OCI-LY3 (cell line): ENCODE results near the gene ESRRG.

Experiments used
- H2AFZ ChIP-seq: fragments of 200-600, 300-600 bp; shearing (Covaris generic); 2 replicates; pipeline ENCODE4 v1.6.0; 2014; ENCODE audit warnings: antibody characterized with exemption, low read depth, low read length
- H3K27ac ChIP-seq: fragments of 200-600, 300-600 bp; sonication (generic); 2 replicates; pipeline ENCODE4 v1.5.1; 2014; ENCODE audit warnings: mild to moderate bottlenecking, low read length, moderate library complexity, mixed read lengths
- H3K27me3 ChIP-seq: fragments of 200-600, 300-600 bp; sonication (generic); 2 replicates; pipeline ENCODE4 v1.6.1; 2014; ENCODE audit warnings: low read depth, low read length, mixed read lengths
- H3K36me3 ChIP-seq: fragments of 200-600, 300-600 bp; sonication (generic); replicated peaks from 2 replicates; pipeline ENCODE3; 2014; ENCODE audit warnings: low read depth, low read length, mixed read lengths
- H3K4me1 ChIP-seq: fragments of 300-600, 200-600 bp; sonication (generic); 2 replicates; pipeline ENCODE4 v1.6.1; 2014; ENCODE audit warnings: low read length, mixed read lengths
- H3K4me2 ChIP-seq: fragments of 200-600, 300-600 bp; sonication (generic); 2 replicates; pipeline ENCODE4 v1.6.1; 2014; ENCODE audit warnings: low read length, mixed read lengths
- H3K4me3 ChIP-seq: fragments of 300-600, 200-600 bp; sonication (generic); 2 replicates; pipeline ENCODE4 v1.5.1; 2014; ENCODE audit warnings: antibody characterized with exemption, mild to moderate bottlenecking, low read length, moderate library complexity
- H3K79me2 ChIP-seq: fragments of 300-600, 200-600 bp; shearing (Covaris generic); 2 replicates; pipeline ENCODE4 v1.6.1; 2014; ENCODE audit warnings: mild to moderate bottlenecking, low read length, mixed read lengths
- H3K9ac ChIP-seq: fragments of 300-600, 200-600 bp; shearing (Covaris generic); 2 replicates; pipeline ENCODE4 v1.6.0; 2014; ENCODE audit warnings: mild to moderate bottlenecking, low read length, moderate library complexity
- H3K9me3 ChIP-seq: fragments of 200-600, 300-600 bp; shearing (Covaris generic); 2 replicates; pipeline ENCODE4 v1.6.1; 2014; ENCODE audit warnings: low read length, mixed read lengths; ENCODE audit not compliant: insufficient read depth
- H4K20me1 ChIP-seq: fragments of 200-600, 300-600 bp; sonication (generic); 2 replicates; pipeline ENCODE4 v1.6.1; 2016; ENCODE audit warnings: low read length, mixed read lengths; ENCODE audit not compliant: insufficient read depth
- EZH2phosphoT487 ChIP-seq: fragments of 200-600 bp; shearing (Covaris generic); IDR thresholded peaks from 2 replicates; pipeline ENCODE4 v1.6.1; 2018; ENCODE audit warnings: antibody characterized with exemption, mixed run types, low read depth
- TF ChIP-seq, protein P1 (sequence below): fragments of 200-600, 300-600 bp; sonication (generic); IDR thresholded peaks from 2 replicates; pipeline ENCODE4 v1.5.1; 2014; ENCODE audit warnings: antibody characterized with exemption, low read length, low read depth

The ESRRG gene

GRCh38 chr1:216749232-216749631 is 26.0 kb upstream of the ESRRG start:
- Histone ChIP-seq H3K27me3 (no peaks in the 10 kb centered on the region; the same call in 1 of the 2 replicates), H3K79me2 (no peaks in the 10 kb centered on the region), H2AFZ (no peak overlapping the region), H3K4me1 (no peaks in the 10 kb centered on the region), H3K4me2 (no peak overlapping the region), H3K36me3 (no peaks in the 10 kb centered on the region), H3K9me3 (no peaks in the 10 kb centered on the region), H4K20me1 (no peaks in the 10 kb centered on the region), H3K9ac (no peak overlapping the region), H3K27ac (no peak overlapping the region), H3K4me3 (no peak overlapping the region)
- TF ChIP-seq EZH2phosphoT487: no peak
- TF ChIP-seq, protein P1, sequence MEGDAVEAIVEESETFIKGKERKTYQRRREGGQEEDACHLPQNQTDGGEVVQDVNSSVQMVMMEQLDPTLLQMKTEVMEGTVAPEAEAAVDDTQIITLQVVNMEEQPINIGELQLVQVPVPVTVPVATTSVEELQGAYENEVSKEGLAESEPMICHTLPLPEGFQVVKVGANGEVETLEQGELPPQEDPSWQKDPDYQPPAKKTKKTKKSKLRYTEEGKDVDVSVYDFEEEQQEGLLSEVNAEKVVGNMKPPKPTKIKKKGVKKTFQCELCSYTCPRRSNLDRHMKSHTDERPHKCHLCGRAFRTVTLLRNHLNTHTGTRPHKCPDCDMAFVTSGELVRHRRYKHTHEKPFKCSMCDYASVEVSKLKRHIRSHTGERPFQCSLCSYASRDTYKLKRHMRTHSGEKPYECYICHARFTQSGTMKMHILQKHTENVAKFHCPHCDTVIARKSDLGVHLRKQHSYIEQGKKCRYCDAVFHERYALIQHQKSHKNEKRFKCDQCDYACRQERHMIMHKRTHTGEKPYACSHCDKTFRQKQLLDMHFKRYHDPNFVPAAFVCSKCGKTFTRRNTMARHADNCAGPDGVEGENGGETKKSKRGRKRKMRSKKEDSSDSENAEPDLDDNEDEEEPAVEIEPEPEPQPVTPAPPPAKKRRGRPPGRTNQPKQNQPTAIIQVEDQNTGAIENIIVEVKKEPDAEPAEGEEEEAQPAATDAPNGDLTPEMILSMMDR: no peak

- Histone ChIP-seq H3K36me3 (no peaks in the 10 kb centered on the region), H3K4me3 (no peak overlapping the region), H4K20me1 (no peaks in the 10 kb centered on the region), H3K27me3 (peaks cover 3% of the 10 kb centered on the region), H3K4me2 (no peak overlapping the region), H2AFZ (no peak overlapping the region), H3K27ac (no peak overlapping the region), H3K9ac (no peak overlapping the region), H3K4me1 (no peaks in the 10 kb centered on the region), H3K79me2 (no peaks in the 10 kb centered on the region), H3K9me3 (no peaks in the 10 kb centered on the region)
- no peak for TF ChIP-seq EZH2phosphoT487
- TF ChIP-seq, protein P1: peak; percentile 62
These were observed 19.4 kb upstream of the ESRRG start for GRCh38 chr1:216742625-216743024.

GRCh38 chr1:216740331-216740730 is 17.1 kb upstream of the ESRRG start:
- H3K4me1 ChIP-seq: no peaks in the 10 kb centered on the region
- no peak overlapping the region for H3K27ac ChIP-seq
- H3K9ac ChIP-seq: no peak overlapping the region
- no peak overlapping the region for H3K4me2 ChIP-seq
- H2AFZ ChIP-seq: no peak overlapping the region
- TF ChIP-seq, protein P1: no peak
- TF ChIP-seq EZH2phosphoT487: no peak
- H3K27me3 ChIP-seq: peaks cover 3% of the 10 kb centered on the region; the same call in 1 of the 2 replicates
- H3K9me3 ChIP-seq: no peaks in the 10 kb centered on the region
- H4K20me1 ChIP-seq: no peaks in the 10 kb centered on the region
- H3K4me3 ChIP-seq: no peak overlapping the region
- no peaks in the 10 kb centered on the region for H3K36me3 ChIP-seq
- no peaks in the 10 kb centered on the region for H3K79me2 ChIP-seq

- no peak for TF ChIP-seq EZH2phosphoT487
- TF ChIP-seq, protein P1: no peak
- H3K27me3 ChIP-seq: peaks cover 3% of the 10 kb centered on the region; the same call in 1 of the 2 replicates
- H3K36me3 ChIP-seq: no peaks in the 10 kb centered on the region
- no peaks in the 10 kb centered on the region for H4K20me1 ChIP-seq
- H3K4me1 ChIP-seq: no peaks in the 10 kb centered on the region
- H3K9me3 ChIP-seq: no peaks in the 10 kb centered on the region
- H3K4me3 ChIP-seq: no peak overlapping the region
- no peak overlapping the region for H2AFZ ChIP-seq
- H3K27ac ChIP-seq: no peak overlapping the region
- no peak overlapping the region for H3K9ac ChIP-seq
- no peak overlapping the region for H3K4me2 ChIP-seq
- H3K79me2 ChIP-seq: no peaks in the 10 kb centered on the region
These were observed 16.6 kb upstream of the ESRRG start for GRCh38 chr1:216739793-216740192.
